ENCODE data around the gene ELMOD1.
"Not testable (repeated sequence)": the region's sequence is repeated elsewhere in the genome, so short reads cannot be mapped to it uniquely, and the experiment has no call there.

ELMOD1 gene

GRCh38 chr11:107590460-107591377, at the start of gene ELMOD1:
TSS of gene ELMOD1 (plus strand) at chr11:107591147. CDS start at chr11:107618190, 27,043 bp downstream.
- no peak for DNase-seq (ENCODE audit: low read depth)

- DNase-seq (ENCODE audit: low read depth), result no peak
Measured at GRCh38 chr11:107545101-107545514, 45.8 kb upstream of the ELMOD1 start.

DNA sequence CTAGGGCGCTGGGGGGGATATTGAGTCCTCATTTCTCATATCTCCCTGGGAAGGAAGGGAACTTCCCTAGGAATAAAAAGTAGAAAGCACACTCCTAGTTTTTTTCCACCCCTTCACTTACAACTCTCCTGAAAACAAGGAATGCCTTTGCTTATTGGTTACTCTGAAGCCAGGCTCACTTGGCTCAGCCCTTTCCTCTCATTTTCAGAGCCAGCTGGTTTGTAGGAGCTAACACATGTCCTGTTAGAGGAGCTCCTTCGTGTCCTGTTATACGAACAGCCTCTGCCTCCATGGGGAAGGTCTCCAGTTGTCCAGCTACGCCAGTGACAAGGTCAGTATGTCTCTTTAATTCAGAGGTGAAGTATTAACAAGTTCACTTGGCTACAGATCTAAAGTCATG, 43.0 kb upstream of the ELMOD1 start:
- DNase-seq (ENCODE audit: low read depth), result no peak

DNA sequence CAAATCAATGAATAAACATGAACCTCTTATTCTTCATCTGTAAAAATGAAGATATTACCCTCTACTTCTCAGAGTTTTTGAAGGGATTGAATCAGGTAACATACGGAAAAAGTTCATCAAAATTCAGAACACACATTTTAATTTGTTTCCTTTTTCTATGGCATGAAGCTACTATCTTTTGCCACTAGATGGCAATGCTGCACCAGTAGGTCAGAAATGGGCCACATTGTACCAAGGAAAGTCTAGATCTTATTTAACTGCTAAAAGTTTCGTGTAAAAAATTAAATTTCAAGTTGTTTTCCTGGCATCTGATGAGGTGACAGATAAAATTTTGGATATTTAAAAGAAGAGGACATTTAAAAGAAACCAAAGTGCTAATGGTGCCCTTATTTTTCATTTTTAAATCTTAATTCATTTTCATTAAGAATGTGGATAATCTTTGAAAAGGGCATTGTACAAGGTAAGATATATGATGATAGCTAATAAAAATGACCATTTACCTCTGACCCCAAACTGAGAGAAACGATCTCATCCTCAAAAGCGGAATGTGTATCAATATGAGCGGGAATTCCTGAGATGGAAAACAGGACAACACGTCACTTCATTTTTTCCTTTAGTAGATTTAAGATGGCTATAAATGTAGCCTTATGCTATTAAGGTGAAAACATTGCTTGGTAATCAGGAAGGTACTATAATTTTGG, 41.5 kb upstream of the ELMOD1 start:
- DNase-seq (ENCODE audit: low read depth), result peak; percentile 6

GRCh38 chr11:107549954-107550285, 41.0 kb upstream of the ELMOD1 start:
- no peak for DNase-seq (ENCODE audit: low read depth)

- no peak for DNase-seq (ENCODE audit: low read depth)
Measured at GRCh38 chr11:107550304-107550703, 40.6 kb upstream of the ELMOD1 start.

DNA sequence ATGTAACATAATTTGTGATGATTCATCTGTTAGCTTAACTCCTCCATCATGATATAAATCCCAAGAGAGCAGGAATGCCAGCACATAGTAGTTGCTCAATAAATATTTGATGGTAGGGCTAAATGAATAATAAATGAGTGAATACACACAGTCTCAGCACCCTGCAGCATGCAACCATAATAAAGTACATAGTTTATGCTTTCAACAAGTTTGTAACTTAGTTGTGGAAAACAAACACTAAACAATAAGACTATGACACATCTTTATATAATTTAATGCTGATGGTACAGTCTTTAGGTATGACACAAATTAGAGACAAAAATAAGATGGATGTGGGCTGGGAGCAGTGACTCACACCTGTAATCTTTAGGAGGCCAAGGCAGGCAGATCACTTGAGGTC, 29.3 kb upstream of the ELMOD1 start:
- DNase-seq (ENCODE audit: low read depth), result no peak

- DNase-seq (ENCODE audit: low read depth), result no peak
Measured at GRCh38 chr11:107562647-107563208, 28.2 kb upstream of the ELMOD1 start.

DNA sequence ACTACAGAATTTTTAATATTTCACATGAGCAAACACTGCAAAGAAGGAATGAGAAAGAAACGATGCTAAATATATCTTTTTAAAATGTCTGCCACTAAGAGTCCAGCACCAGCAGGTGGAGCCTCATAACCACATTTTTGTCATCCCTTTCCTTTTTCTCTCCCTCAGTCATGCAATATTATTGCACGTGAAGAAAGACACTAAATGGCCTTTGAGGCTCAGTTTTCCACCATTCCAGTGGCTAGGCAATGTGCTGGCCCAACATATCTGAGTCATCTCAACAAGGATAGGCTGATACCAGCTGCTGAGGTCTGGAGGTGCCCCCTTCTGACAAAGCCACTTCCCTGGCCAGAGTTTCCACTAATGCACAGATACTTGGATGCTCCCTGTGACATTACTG, 27.2 kb upstream of the ELMOD1 start:
- peak; percentile 12 for DNase-seq (ENCODE audit: low read depth)

GRCh38 chr11:107564877-107565218, 26.1 kb upstream of the ELMOD1 start:
- DNase-seq (ENCODE audit: low read depth), result no peak

GRCh38 chr11:107565219-107565937, 25.6 kb upstream of the ELMOD1 start, which contains the start of gene ALKBH8:
TSS of gene ALKBH8 (minus strand) at chr11:107565735. CDS start at chr11:107560893, 4,842 bp downstream.
- peak; percentile 65 for DNase-seq (ENCODE audit: low read depth)

DNA sequence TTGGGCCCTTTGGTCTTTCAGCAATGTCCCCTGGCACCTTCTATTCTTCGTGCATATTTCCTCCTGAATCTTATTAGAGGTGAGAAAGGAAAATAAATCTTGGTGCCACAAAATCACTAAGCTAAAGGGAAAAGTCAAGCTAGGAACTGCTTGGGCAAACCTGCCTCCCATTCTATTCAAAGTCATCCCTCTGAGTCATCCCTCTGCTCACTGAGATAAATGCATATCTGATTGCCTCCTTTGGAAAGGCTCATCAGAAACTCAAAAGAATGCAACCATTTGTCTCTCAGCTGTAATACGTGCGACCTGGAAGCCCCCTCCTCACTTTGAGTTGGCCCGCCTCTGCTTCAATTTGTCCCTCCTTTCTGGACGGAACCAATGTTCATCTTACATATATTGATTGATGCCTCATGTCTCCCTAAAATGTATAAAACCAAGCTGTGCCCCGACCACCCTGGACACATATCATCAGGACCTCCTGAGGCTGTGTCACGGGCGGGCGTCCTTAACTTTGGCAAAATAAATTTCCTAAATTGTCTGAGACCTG, 24.9 kb upstream of the ELMOD1 start:
- not testable (repeated sequence) for DNase-seq (ENCODE audit: low read depth)

DNA sequence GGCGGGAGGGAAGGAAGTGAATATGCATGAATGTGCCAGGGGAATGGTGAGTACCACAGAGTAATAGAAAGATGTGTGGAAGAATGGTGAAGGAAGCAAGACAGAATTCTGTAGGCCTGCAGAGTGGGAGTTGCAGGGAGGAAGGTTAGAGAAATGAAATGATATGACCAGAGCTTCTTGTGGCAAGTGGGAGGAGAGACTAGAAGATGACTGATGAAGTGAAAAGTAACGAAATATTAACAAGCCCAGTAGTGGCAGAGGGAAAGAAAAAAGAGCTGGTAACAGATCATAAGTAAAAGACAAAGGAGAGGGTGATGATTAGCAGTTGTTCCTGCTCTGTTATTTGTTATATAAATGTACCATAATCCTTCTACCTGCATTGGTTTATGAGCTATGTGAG, 24.4 kb upstream of the ELMOD1 start:
- no peak for DNase-seq (ENCODE audit: low read depth)

DNA sequence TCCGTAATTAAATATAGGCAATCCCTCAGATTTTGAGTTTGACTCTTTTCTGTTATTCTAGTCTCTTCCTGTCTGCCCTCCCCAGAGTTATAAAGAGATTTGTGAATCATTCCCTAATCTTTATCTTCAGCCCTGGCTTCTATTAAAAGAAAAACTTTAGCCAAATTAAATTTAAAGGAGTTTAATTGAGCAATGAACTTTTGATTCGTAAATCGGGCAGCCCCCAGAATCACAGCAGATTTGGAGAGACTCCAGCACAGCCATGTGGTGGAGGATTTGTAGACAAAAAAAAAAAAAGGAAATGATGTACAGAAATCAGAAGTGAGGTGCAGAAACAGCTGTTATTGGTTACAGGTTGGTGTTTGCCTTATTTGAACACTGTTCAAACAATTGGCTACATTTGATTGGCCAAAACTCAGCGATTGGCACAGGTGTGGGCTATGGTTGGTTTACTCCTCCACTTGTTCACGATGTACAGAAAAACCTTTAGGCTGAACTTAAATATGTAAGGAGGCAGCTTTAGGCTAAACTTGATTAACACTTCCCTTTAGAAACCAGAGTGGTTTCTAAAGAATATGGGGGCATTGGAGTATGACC, 23.1 kb upstream of the ELMOD1 start:
- DNase-seq (ENCODE audit: low read depth), result no peak

- no peak for DNase-seq (ENCODE audit: low read depth)
Measured at GRCh38 chr11:107570015-107570414, 20.9 kb upstream of the ELMOD1 start.

GRCh38 chr11:107573438-107573837, 17.5 kb upstream of the ELMOD1 start:
- DNase-seq (ENCODE audit: low read depth), result no peak

DNA sequence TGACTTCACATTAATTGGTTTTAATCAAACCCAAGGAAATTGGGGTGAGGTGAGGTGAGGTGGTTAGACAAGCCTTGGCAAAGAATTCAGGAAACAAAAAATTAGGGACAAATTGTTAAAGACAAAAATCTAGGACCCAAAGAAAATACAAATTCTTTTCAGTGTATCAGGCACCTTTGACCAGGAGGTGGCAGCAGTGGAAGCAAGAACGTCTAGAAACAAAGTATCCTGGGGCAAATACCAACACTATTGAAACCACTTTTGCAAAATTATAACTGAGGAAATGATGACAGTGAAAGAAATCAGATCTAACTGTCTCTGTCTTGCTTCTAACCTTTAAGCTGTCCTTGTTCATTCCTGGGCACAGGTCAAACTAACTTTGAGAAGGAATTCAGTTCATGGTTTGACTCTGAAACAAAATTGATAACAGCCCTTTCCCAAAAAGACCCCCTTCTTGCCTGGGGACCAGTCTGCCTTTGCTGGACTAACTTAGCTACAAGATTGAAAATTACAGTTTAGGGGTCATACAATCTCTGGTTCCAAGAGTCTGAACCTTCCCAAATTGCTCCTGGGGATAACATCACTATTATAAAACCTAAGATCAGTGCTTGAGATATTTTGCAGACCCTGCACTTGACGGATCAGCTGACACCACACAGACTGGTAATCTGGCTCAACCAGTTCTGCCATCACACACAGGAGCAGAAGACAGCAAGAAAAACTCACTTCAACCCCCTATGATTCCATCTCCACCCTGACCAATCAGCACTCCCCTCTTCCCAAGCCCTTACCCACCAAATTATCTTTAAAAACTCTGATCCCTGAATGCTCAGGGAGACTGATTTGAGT, 14.2 kb upstream of the ELMOD1 start:
- DNase-seq (ENCODE audit: low read depth), result peak; percentile 41

- DNase-seq (ENCODE audit: low read depth), result no peak
Measured at GRCh38 chr11:107577346-107577711, 13.6 kb upstream of the ELMOD1 start.

- DNase-seq (ENCODE audit: low read depth), result not testable (repeated sequence)
Measured at GRCh38 chr11:107579169-107579568, 11.8 kb upstream of the ELMOD1 start.

GRCh38 chr11:107581147-107581546, 9.8 kb upstream of the ELMOD1 start:
- no peak for DNase-seq (ENCODE audit: low read depth)

All from activated T-cell treated with anti-CD3 and anti-CD28 coated beads for 1 hour (primary cell).